GM21786 (cell line): ENCODE measurements around the gene FIGLA.

ENCODE experiments used
- ATAC-seq: cut with Tn5 transposase; IDR thresholded peaks from one replicate; pipeline ENCODE4 v1.9.1; 2021; ENCODE audit not compliant: unreplicated experiment

The FIGLA gene

GRCh38 chr2:70776266-70776665 is 14.2 kb downstream of the FIGLA start:
- no peak for ATAC-seq

- ATAC-seq = no peak
Measured at GRCh38 chr2:70775141-70775540, 15.3 kb downstream of the FIGLA start.

DNA sequence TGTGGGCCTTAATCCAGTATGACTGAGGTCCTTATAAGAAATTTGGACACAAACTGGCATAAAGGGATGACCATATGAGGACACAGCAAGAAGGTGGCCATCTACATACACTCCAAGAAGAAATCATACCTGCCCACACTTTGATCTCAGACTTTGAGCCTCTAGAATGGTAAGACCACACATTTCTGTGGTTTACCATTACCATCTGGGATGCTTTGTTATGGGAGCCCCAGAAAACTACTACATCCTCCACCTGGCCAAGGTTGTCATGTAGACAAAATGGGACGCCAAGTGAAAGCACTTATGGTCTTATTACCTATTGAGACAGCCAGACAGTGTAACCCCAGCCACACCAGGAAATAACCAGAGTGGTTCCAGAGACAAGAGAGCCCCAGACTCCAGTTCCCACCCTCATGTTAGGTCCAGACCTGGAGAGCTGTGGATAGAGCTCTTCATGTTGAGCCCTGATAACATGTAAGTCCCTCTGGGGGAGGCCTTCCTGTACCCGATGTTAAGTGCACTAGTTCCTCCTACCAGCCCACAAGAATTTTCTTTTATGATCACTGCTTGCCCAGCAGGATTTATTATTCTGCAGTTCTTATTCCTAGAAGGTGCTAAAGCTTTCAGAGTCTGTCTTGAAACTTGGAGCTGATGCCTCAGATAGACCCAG is 17.8 kb downstream of the FIGLA start:
- no peak for ATAC-seq

- ATAC-seq = peak; percentile 59
Measured at GRCh38 chr2:70771446-70771845, 19.0 kb downstream of the FIGLA start.

DNA sequence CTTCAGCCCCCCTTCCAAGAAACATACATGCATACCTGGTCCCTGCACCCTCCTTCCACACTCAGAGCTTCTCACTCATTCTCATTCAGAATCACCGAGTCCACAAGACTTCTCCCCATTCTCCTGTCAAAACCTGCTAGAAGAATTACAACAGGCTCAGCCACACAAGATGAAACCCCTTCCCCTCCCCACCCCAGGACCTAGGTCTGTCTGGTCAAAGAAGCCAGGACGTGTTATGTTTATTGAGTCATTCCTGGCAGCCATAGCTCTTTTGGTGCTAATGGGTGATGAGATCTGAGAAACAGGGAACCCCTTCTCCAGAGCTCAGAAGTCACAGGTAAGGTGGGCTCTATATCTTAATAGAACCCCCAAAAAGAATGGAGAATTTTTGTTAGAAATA is 21.0 kb downstream of the FIGLA start:
- no peak for ATAC-seq

DNA sequence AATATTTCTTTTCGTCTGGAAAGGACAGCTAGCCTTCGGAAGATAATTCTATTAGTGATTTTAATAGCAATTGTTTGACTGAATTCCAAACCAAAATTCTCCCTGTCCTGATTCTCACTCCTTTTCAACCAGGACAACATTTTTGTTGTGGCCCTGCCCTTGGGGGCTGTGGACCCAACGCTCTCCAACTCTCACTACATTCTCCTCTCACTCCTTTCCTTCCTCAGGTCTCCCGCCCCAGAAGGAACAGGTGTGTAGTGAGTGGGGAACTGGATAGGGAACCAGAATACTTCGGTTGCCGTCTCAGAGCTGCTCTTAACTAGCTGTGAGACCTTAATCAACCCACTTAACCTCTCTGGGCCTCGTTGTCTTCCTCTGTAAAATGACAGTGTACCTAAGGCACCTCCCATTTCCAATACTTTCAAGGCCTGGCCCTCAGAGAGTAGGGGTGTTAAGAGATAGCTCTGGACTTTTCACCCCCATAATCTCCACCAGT is 21.8 kb downstream of the FIGLA start:
- no peak for ATAC-seq

GRCh38 chr2:70767699-70768589 is 22.5 kb downstream of the FIGLA start, which contains the start of gene ADD2:
Gene ADD2 (minus strand): TSS chr2:70768200. CDS start chr2:70706408, 61,792 bp downstream.
- no peak for ATAC-seq

GRCh38 chr2:70767079-70767698 is 23.3 kb downstream of the FIGLA start:
- no peak for ATAC-seq

- ATAC-seq = no peak
Measured at GRCh38 chr2:70766357-70767078, 23.9 kb downstream of the FIGLA start.

DNA sequence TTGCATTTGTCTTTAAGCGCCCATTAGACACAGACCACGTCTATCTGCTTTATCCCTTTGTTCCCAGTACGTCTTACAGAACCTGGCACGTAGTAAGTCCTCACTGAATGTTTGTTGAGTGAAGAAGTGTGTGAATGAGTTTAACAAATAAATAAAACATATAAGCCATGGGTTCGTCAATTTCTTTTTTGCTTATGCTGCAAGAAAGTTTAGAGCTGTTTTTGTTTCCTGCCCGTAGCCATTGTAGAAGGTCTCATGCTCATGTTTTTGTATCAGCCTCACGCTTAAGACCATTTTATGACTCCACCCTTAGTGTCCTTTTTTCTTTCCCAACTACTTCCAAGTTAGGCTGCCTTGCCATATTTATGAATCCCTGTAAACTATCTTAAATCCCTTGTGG is 24.9 kb downstream of the FIGLA start:
- ATAC-seq = no peak

DNA sequence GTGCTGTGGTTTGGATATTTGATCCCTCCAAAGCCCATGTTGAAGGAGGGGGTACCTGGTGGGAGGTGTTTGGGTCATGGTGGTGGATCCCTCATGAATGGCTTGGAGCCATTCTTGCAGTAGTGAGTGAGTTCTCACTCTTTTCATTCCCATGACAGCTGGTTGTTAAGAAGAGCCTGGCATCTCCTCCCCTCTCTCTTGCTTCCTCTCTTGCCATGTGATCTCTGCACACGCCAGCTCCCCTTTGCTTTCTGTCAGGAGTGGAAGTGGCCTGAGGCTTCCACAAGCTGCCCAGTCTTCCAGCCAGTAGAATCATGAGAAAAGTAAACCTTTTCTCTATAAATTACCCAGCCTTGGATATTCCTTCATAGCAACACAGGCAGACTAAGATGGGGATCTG is 31.0 kb downstream of the FIGLA start:
- no peak for ATAC-seq

DNA sequence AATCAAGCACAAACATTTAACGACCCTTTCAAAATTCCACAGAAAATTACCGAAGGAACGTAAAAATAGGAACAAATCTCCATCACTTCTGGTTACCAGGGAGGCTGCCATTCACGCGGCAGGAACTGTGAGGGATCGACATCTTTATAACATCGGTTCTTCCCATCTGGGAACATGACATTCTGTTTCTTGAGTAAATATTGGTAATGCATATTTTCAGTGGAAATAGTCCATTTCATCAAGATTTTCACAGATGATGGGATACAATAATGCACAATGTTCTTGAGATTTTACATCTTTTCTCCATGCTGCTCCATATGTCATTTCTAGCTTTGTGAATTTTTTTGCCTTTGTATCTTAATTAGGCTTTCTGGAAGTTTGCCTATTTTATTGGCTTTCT is 32.5 kb downstream of the FIGLA start:
- no peak for ATAC-seq

- no peak for ATAC-seq
Measured at GRCh38 chr2:70757360-70757759, 33.1 kb downstream of the FIGLA start.

DNA sequence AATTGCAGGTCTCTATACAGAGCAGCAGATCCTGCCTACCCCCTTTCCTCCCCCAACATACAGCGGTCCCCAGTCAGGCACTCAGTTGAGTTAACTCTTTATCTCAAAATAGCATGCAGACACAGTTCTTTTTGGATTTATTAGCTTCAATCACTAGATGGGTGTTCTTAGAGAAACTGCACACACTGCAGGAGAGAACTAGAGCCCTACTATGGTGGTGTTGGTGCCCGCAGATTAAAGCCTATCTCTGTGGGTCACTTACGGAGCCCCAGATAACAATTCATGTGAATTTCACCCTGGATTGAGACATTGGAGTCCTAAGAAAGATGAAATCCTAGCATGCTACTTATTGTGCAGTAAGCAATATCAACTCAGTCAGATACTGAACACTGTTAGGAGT is 34.3 kb downstream of the FIGLA start:
- no peak for ATAC-seq

- no peak for ATAC-seq
Measured at GRCh38 chr2:70753902-70754301, 36.5 kb downstream of the FIGLA start.

DNA sequence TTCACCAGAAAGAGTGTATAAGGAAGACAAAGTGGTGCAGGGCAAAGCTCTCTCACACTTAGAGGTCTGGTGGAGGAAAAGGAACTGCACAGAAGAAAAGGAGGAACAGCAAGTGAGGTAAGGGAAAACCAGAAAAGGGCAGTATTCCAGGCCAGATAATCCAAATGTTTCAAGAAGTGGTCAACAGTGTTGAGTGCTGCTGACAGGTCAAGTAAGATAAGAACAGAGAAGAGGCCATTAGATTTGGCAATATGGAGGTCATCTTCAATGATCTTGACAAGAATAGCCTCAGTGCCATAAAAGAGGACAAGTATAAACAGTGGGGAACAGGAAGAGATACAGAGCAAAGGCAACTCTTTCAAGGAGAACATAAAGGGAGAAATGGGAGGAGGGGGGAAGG is 37.4 kb downstream of the FIGLA start:
- ATAC-seq = no peak

GRCh38 chr2:70752396-70752795 is 38.0 kb downstream of the FIGLA start:
- ATAC-seq = no peak

DNA sequence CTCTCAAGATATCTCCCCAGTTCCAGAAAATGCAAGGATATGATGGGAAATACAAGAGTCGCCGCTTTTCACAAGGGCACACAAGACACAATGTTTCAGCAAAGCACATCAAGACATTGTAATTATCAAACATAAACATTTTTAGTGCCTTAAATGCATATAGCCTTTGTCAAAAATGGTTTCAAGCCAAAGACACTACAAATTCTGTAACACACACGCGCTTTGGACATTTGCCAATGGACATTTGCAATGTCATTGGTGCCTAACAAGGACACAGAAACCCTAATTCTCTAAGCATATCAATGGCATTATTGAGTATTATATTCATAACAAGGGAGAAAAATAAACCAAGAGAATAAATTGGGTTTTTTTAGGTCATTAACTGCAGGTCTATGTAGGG is 38.6 kb downstream of the FIGLA start:
- ATAC-seq = no peak

- ATAC-seq = no peak
Measured at GRCh38 chr2:70750320-70750719, 40.1 kb downstream of the FIGLA start.

DNA sequence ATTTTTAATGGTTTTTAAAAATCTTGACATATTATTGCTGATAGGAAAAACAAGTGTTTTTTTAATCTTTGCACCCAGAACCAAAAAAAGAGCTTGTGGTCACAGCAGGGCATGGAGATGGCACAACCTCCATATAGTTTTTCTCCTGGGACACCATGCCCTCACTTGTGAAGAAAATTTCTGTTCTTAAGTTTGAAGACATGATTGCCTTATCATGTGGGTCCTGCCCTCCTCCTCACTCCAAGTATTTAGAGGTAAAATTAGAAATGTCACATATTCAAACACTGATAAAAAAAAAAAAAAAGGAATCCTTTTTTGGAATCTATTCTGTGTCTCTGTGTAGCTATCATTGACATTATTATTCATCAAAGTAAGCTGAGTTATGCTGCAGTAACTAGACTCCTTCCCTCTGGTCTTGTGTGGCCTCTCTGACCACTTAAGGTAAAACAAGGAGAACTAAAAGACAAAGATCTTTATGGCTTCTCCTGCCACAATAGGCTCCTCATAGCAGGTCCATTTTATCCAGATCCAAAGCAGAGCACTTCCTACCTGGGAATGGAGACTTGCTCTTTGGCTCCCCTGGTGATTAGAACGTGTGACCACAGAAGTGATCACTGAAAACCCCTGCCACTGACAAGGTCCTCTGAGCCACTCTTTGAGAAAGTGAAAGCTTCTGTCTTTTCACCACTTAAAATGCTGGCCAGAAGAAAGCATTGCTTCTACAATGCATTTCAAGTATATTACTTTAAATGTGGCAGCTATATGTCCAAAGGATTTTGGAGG is 42.2 kb downstream of the FIGLA start:
- ATAC-seq = no peak
